Osteoblast (primary cell): ENCODE measurements around the gene TMEM43. TPM values are rescaled to one million over a fixed set of nuclear protein-coding genes. Genes with fewer than 3 reads are reported as not detected.

Experiments used
- DNase-seq: peaks from one replicate; pipeline ENCODE4 v3.0.0; 2011; ENCODE audit warnings: low spot score, mixed read lengths; ENCODE audit not compliant: insufficient read length; ENCODE audit errors: missing footprints
- H2AFZ ChIP-seq: 2 replicates; pipeline ENCODE4 v1.6.0; 2011; ENCODE audit warnings: mild to moderate bottlenecking, low read length
- H3K27ac ChIP-seq: 2 replicates; pipeline ENCODE4 v1.5.1; 2011; ENCODE audit warnings: mild to moderate bottlenecking, low read depth, low read length, moderate library complexity
- H3K27me3 ChIP-seq: 2 replicates; pipeline ENCODE4 v1.6.0; 2012; ENCODE audit warnings: mild to moderate bottlenecking, control low read depth, inconsistent platforms, low read length, moderate library complexity; ENCODE audit not compliant: insufficient read depth
- H3K36me3 ChIP-seq: 2 replicates; pipeline ENCODE4 v1.5.1; 2011; ENCODE audit warnings: mild to moderate bottlenecking, low read length, control low read depth, moderate library complexity; ENCODE audit not compliant: insufficient read depth
- H3K4me1 ChIP-seq: 2 replicates; pipeline ENCODE4 v1.5.1; 2011; ENCODE audit warnings: mild to moderate bottlenecking, low read length, control low read depth, moderate library complexity; ENCODE audit not compliant: insufficient read depth
- H3K4me2 ChIP-seq: 2 replicates; pipeline ENCODE4 v1.6.0; 2011; ENCODE audit warnings: mild to moderate bottlenecking, low read length; ENCODE audit not compliant: insufficient read depth
- H3K4me3 ChIP-seq: fragments of 200-600 bp; sonication (generic); 3 replicates; pipeline ENCODE4 v1.5.1; 2012; ENCODE audit warnings: mild to moderate bottlenecking, low read length, inconsistent platforms; ENCODE audit not compliant: insufficient read depth
- H3K79me2 ChIP-seq: 2 replicates; pipeline ENCODE4 v1.6.0; 2012; ENCODE audit warnings: mild to moderate bottlenecking, low read length, control low read depth, inconsistent platforms; ENCODE audit not compliant: insufficient read depth
- H3K9me3 ChIP-seq: 2 replicates; pipeline ENCODE4 v1.5.1; 2011; ENCODE audit warnings: low read depth, low read length, control low read depth
- H4K20me1 ChIP-seq: 2 replicates; pipeline ENCODE4 v1.6.0; 2012; ENCODE audit warnings: mild to moderate bottlenecking, low read length, control low read depth; ENCODE audit not compliant: insufficient read depth
- total RNA-seq: library from RNA; depleted of rRNA; stranded (reverse); fragments of >200 nt; gene quantifications from 2 replicates; pipeline ENCODE4 v1.2.3, GENCODE V29; 2012
- TF ChIP-seq, protein P1 (sequence below): IDR thresholded peaks from 2 replicates; pipeline ENCODE4 v1.5.1; 2011; ENCODE audit warnings: mild to moderate bottlenecking, low read depth, low read length, moderate library complexity; ENCODE audit errors: extremely low read depth

The TMEM43 gene
- total RNA-seq, 1 donor, result 138 TPM

DNA sequence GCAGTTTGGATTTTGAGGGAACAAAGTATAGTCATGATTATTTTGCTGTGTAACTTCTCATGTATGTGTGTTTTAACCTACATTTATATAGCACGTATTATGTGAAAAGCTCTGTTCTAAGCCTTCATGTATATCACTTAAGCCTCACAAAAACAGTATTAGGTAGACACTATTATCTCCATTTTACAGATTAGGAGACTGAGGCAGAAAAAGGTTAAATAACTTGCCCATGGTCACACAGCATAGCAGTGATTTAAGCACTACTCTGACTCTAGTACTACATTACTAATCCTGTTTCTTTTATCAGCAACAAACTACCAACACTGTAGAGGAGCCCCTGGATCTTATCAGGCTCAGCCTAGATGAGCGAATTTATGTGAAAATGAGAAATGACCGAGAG lies 56.4 kb downstream of the TMEM43 start:
- no peaks in the 10 kb centered on the region for H3K9me3 ChIP-seq
- DNase-seq, result no peak
- H4K20me1 ChIP-seq, result no peaks in the 10 kb centered on the region
- no peak overlapping the region for H2AFZ ChIP-seq
- H3K27me3 ChIP-seq, result no peaks in the 10 kb centered on the region
- H3K36me3 ChIP-seq, result peaks cover 22% of the 10 kb centered on the region
- peaks cover 19% of the 10 kb centered on the region for H3K4me1 ChIP-seq
- no peak overlapping the region for H3K4me3 ChIP-seq
- no peak overlapping the region for H3K27ac ChIP-seq
- H3K4me2 ChIP-seq, result no peak overlapping the region
- TF ChIP-seq, protein P1, sequence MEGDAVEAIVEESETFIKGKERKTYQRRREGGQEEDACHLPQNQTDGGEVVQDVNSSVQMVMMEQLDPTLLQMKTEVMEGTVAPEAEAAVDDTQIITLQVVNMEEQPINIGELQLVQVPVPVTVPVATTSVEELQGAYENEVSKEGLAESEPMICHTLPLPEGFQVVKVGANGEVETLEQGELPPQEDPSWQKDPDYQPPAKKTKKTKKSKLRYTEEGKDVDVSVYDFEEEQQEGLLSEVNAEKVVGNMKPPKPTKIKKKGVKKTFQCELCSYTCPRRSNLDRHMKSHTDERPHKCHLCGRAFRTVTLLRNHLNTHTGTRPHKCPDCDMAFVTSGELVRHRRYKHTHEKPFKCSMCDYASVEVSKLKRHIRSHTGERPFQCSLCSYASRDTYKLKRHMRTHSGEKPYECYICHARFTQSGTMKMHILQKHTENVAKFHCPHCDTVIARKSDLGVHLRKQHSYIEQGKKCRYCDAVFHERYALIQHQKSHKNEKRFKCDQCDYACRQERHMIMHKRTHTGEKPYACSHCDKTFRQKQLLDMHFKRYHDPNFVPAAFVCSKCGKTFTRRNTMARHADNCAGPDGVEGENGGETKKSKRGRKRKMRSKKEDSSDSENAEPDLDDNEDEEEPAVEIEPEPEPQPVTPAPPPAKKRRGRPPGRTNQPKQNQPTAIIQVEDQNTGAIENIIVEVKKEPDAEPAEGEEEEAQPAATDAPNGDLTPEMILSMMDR, result no peak
- H3K79me2 ChIP-seq, result peaks cover 46% of the 10 kb centered on the region

DNA sequence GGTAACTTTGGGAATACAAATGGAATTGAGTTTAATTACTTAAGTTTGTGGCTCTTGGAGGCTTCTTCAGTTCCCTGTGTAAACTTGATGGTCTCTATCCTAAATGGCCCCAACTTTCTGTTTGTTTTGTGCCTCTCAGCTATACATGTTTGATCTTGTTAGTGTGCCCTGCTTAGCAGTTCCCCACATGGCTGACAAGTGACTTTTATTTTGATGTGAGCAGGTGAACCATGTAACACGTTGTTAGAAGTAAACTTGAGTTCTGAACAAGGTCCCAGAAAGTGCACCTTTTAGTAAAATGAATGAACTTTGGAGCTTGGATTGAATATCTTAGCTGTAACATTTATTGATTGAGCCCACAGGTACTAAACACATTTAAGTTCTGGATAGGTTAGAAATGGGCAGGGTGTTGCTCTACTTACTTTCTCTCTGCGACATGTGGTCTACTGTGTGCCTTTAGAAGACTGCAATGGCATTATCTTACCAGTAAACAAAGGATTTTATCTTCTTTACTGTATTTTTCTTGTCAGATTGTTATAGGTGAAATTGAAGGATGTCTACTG lies 58.2 kb downstream of the TMEM43 start:
- Histone ChIP-seq H3K27me3 (no peaks in the 10 kb centered on the region), H3K9me3 (no peaks in the 10 kb centered on the region), H3K27ac (no peak overlapping the region), H4K20me1 (no peaks in the 10 kb centered on the region), H3K4me1 (peaks cover 9% of the 10 kb centered on the region), H2AFZ (no peak overlapping the region), H3K36me3 (peaks cover 33% of the 10 kb centered on the region), H3K4me3 (no peak overlapping the region), H3K4me2 (no peak overlapping the region), H3K79me2 (peaks cover 38% of the 10 kb centered on the region)
- DNase-seq, result no peak
- TF ChIP-seq, protein P1, result no peak

- DNase-seq, result no peak
- Histone ChIP-seq H2AFZ (no peak overlapping the region), H3K4me1 (no peaks in the 10 kb centered on the region), H3K4me3 (no peak overlapping the region), H3K27me3 (no peaks in the 10 kb centered on the region), H3K79me2 (peaks cover 22% of the 10 kb centered on the region), H3K36me3 (peaks cover 24% of the 10 kb centered on the region), H3K9me3 (no peaks in the 10 kb centered on the region), H4K20me1 (no peaks in the 10 kb centered on the region), H3K27ac (no peak overlapping the region), H3K4me2 (no peak overlapping the region)
- TF ChIP-seq, protein P1, result no peak
Measured at GRCh38 chr3:14186854-14187458, 62.1 kb downstream of the TMEM43 start.

DNA sequence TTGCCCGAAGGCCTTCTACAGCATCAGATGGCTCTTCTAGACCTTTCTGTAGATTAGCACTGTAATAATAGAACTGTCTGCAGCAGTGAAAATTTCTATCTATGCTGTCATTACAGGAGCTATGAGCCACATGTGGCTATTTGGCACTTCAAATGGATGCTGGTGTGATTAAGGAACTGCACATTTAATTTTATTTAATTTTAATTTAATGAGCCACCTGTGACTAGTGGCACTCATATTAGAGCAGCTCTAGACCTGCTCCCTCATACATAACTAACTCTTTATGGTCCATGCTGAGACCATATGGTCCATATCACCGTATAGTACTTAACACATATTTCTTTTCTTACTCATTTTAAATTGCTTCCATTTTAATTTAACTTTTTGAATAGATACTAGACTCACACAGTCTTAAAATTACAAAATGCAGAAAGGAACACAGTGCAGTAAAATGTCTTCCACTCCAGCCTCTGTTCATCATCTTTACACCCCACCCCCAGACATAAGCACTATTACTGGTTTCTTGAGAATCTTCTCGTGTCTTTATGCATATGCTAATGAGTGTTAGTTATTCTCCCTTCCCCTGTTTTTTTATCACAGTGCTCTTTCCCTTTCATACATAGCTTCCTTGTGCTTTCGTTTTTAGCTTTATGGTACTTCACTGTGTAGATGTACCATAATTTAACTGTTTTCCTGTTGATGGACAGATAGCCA lies 63.3 kb downstream of the TMEM43 start:
- Histone ChIP-seq H3K4me3 (no peak overlapping the region), H4K20me1 (no peaks in the 10 kb centered on the region), H3K27me3 (no peaks in the 10 kb centered on the region), H3K79me2 (peaks cover 26% of the 10 kb centered on the region), H3K4me1 (no peaks in the 10 kb centered on the region), H2AFZ (no peak overlapping the region), H3K9me3 (no peaks in the 10 kb centered on the region), H3K4me2 (no peak overlapping the region), H3K36me3 (peaks cover 19% of the 10 kb centered on the region), H3K27ac (no peak overlapping the region)
- TF ChIP-seq, protein P1, result no peak
- no peak for DNase-seq
